HL-60 (cell line): ENCODE data around the gene NME7.

Experiments used
- DNase-seq, 2 experiments: peaks; one replicate each; pipeline ENCODE4 v3.0.0-alpha.2; 2010 to 2020; ENCODE audit warnings: low read depth in 1 of 2, low spot score in 1 of 2
- H3K27ac ChIP-seq: fragments of 250-450 bp; sonication (Bioruptor Pico); replicated peaks from 2 replicates; pipeline ENCODE4 v1.5.1; 2020; ENCODE audit warnings: mild to moderate bottlenecking, moderate library complexity
- H3K27me3 ChIP-seq: fragments of 250-450 bp; sonication (Bioruptor Pico); 2 replicates; pipeline ENCODE4 v1.5.1; 2021; ENCODE audit warnings: mild to moderate bottlenecking, moderate library complexity; ENCODE audit not compliant: insufficient read depth, poor library complexity, severe bottlenecking
- H3K4me3 ChIP-seq: replicated peaks from 2 replicates; pipeline ENCODE4 v1.5.1; 2011; ENCODE audit warnings: mild to moderate bottlenecking, control low read depth, low read length; ENCODE audit not compliant: insufficient read depth
- GABPA ChIP-seq: IDR thresholded peaks from 2 replicates; pipeline ENCODE4 v1.6.1; 2012; ENCODE audit warnings: low read depth
- POLR2AphosphoS5 ChIP-seq: IDR thresholded peaks from 2 replicates; pipeline ENCODE4 v1.6.1; 2012; ENCODE audit warnings: low read depth
- SPI1 ChIP-seq: IDR thresholded peaks from 2 replicates; pipeline ENCODE4 v1.6.1; 2012; ENCODE audit warnings: low read depth, mild to moderate bottlenecking, borderline replicate concordance
- TF ChIP-seq, protein P1 (sequence below): IDR thresholded peaks from one replicate; pipeline ENCODE4 v1.5.1; 2011; ENCODE audit warnings: low read length, control low read depth, inconsistent platforms; ENCODE audit not compliant: insufficient read depth
- TF ChIP-seq, protein P2 (sequence below): IDR thresholded peaks from 2 replicates; pipeline ENCODE4 v1.6.1; 2012; ENCODE audit warnings: low read depth; ENCODE audit not compliant: insufficient replicate concordance

Gene NME7

DNA sequence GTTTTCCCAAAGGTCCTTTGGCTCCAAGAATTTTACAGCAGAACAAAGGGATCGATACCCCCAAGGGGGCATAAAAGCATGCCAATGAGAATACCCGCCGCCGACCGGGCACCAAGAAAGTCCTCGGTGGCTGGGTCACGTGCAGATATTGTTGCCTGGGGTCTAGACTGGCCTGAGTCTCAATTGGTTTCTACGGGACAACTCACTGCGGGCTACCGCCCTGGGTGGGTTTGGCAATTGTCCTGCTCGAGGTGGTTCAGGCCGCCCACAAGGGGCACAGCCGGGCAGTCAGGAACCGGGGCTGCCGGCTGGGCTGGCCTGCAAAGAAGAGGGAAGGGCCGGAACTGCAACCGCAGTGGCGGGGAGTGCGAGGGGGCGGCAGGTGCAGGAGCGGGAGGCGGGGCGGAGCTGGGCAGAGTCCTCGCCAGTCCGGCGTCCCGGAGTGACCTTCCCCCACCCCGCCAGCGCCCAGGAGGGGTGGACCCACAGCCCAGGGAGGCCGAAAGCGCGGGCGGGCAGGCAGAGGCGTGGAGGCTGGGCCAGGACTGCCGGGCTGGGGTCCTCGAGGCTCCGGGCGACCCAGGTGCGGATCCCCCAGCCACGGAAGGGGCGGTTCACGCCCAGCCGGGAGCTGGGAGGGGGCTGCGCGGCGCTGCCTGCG, 262.0 kb downstream of the NME7 start:
- H3K27ac ChIP-seq = no peak overlapping the region
- TF ChIP-seq POLR2AphosphoS5 = 0 out of 2 replicates have a peak, but pooled peaks have one; percentile 30
- no peak for TF ChIP-seq GABPA
- peak; percentile 22 to 27 for DNase-seq
- peak overlapping the region; percentile 77 for H3K4me3 ChIP-seq
- peaks cover 24% of the 10 kb centered on the region for H3K27me3 ChIP-seq

DNA sequence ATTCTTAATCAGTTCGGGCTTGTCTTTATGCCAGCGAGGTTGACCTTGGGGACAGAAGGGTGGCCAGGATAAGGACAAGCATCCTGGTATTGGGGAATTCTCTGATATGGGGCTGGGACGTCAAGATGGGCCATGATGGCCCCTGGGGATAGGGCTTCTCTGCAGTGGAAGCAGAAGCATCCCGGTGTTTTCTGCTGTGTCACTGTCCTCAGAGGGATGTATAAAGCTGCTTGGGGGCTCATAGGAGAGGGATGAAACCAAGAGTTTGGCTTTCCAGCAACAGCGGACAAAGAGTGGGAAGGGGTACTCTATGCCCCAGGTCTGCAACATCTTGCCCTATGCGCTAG, 262.5 kb downstream of the NME7 start:
- H3K4me3 ChIP-seq = no peak overlapping the region
- peaks cover 24% of the 10 kb centered on the region for H3K27me3 ChIP-seq
- TF ChIP-seq, protein P1, sequence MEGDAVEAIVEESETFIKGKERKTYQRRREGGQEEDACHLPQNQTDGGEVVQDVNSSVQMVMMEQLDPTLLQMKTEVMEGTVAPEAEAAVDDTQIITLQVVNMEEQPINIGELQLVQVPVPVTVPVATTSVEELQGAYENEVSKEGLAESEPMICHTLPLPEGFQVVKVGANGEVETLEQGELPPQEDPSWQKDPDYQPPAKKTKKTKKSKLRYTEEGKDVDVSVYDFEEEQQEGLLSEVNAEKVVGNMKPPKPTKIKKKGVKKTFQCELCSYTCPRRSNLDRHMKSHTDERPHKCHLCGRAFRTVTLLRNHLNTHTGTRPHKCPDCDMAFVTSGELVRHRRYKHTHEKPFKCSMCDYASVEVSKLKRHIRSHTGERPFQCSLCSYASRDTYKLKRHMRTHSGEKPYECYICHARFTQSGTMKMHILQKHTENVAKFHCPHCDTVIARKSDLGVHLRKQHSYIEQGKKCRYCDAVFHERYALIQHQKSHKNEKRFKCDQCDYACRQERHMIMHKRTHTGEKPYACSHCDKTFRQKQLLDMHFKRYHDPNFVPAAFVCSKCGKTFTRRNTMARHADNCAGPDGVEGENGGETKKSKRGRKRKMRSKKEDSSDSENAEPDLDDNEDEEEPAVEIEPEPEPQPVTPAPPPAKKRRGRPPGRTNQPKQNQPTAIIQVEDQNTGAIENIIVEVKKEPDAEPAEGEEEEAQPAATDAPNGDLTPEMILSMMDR = no peak
- no peak for TF ChIP-seq GABPA
- TF ChIP-seq SPI1 = no peak
- TF ChIP-seq POLR2AphosphoS5 = no peak
- TF ChIP-seq, protein P2, sequence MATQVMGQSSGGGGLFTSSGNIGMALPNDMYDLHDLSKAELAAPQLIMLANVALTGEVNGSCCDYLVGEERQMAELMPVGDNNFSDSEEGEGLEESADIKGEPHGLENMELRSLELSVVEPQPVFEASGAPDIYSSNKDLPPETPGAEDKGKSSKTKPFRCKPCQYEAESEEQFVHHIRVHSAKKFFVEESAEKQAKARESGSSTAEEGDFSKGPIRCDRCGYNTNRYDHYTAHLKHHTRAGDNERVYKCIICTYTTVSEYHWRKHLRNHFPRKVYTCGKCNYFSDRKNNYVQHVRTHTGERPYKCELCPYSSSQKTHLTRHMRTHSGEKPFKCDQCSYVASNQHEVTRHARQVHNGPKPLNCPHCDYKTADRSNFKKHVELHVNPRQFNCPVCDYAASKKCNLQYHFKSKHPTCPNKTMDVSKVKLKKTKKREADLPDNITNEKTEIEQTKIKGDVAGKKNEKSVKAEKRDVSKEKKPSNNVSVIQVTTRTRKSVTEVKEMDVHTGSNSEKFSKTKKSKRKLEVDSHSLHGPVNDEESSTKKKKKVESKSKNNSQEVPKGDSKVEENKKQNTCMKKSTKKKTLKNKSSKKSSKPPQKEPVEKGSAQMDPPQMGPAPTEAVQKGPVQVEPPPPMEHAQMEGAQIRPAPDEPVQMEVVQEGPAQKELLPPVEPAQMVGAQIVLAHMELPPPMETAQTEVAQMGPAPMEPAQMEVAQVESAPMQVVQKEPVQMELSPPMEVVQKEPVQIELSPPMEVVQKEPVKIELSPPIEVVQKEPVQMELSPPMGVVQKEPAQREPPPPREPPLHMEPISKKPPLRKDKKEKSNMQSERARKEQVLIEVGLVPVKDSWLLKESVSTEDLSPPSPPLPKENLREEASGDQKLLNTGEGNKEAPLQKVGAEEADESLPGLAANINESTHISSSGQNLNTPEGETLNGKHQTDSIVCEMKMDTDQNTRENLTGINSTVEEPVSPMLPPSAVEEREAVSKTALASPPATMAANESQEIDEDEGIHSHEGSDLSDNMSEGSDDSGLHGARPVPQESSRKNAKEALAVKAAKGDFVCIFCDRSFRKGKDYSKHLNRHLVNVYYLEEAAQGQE = no peak
- no peak for DNase-seq
- no peak overlapping the region for H3K27ac ChIP-seq

DNA sequence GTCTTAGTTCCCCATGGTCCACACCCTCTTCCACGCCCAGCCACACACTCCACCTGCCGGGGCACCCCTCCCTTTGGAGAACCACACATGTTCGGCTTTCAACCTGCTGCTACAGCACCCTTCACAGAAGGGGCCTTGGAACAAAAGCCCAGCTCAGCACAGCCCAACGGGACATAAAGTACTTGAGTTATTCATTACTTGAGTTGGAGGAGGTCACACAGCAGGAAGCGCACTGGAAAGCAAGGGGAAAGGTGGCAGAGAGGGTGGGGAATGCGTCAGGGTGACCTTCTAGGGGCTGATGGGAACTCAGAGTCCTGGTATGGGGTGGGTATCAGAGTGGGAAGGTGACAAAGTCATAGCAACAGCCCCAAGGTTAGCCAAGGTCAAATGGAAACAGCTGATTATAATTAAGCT, 264.1 kb downstream of the NME7 start:
- no peak overlapping the region for H3K27ac ChIP-seq
- TF ChIP-seq SPI1 = no peak
- no peak for TF ChIP-seq POLR2AphosphoS5
- no peak for TF ChIP-seq GABPA
- TF ChIP-seq, protein P2 = no peak
- TF ChIP-seq, protein P1 = no peak
- no peak overlapping the region for H3K4me3 ChIP-seq
- H3K27me3 ChIP-seq = peaks cover 24% of the 10 kb centered on the region
- no peak for DNase-seq

DNA sequence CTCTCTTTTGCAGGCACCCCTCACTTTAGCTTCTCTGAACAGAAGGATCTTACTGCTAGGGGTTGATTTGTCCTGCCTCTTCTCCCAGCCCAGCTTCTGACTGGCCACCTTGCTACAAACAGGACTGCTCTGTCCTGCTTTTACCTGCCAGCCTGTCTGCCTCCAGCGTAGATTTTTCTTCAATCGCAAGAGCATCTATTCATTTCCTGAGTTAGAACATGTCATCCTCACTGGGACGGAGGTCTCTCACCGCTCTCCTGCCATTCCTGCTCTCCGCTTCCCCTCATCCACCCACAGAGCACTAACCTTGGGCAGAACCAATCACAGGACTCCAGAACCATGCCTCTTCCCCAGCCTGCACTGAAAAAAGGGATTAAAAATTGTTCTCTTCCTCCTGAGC, 264.6 kb downstream of the NME7 start:
- TF ChIP-seq GABPA (no peak), POLR2AphosphoS5 (no peak), SPI1 (no peak)
- TF ChIP-seq, protein P2 = no peak
- TF ChIP-seq, protein P1 = no peak
- Histone ChIP-seq H3K27ac (no peak overlapping the region), H3K4me3 (no peak overlapping the region), H3K27me3 (peaks cover 24% of the 10 kb centered on the region)
- no peak for DNase-seq
